Measurements from ENCODE around the gene KIRREL3. TPM values are rescaled to one million over a fixed set of nuclear protein-coding genes. Genes with fewer than 3 reads are reported as not detected.

Gene KIRREL3
- total RNA-seq, 5 donors from 2014 or later (not counting 1 experiment from before 2014, with no cell fraction given) = not detected

DNA sequence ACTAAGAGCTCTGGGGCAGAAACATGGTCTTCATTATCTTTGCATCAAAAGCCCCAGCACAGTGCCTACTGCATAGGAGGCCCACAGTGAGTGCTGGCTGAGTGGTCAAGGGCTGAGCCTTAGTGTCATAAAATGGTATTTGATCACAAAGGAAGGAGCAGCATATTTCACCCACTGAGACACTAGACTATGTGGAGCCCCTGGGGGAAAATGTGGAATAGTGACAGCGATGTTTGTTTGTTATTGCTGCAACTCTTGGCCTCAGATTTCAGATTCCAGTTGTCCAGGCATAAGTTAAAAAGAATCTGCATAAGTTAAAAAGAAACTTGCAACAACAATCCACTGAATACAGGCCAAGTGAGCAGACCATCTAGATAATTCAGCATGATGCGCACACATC, 7.0 kb downstream of the KIRREL3 start:
- no CpG with 5 or more reads among the region's 2 CpGs for WGBS (ENCODE audit: insufficient coverage)
- H3K27ac Mint-ChIP-seq = no peak overlapping the region
- H3K36me3 Mint-ChIP-seq = no peaks in the 10 kb centered on the region
- Histone ChIP-seq H3K9me3 (no peaks in the 10 kb centered on the region), H3K27ac (ENCODE audit: low read length) (no peak overlapping the region), H3K4me1 (ENCODE audit: control insufficient read depth in 1 of 2, extremely low read depth in 1 of 2, insufficient read depth in 2 of 2, low read length in 2 of 2) (peaks cover 0 to 5% of the 10 kb centered on the region in 2 experiments), H3K4me3 (ENCODE audit: control insufficient read depth in 1 of 2, extremely low read depth in 1 of 2, low read length in 1 of 2) (no peak overlapping the region), H3K27me3 (replicated peaks in 1 of 2; ENCODE audit: control insufficient read depth in 2 of 2, extremely low read depth in 1 of 2, insufficient read depth in 2 of 2, low read length in 1 of 2) (peaks cover 3 to 32% of the 10 kb centered on the region in 2 experiments), H3K36me3 (ENCODE audit: control insufficient read depth in 2 of 2, extremely low read depth in 1 of 2, insufficient read depth in 1 of 2, low read length in 1 of 2) (no peaks in the 10 kb centered on the region)
- H3K4me3 Mint-ChIP-seq = no peak overlapping the region
- CTCF ChIA-PET = interaction anchor here (0.6 to 1.0 kb wide), 2 partner anchors 113 to 707 kb away, joined by 5 to 6 read pairs; no protein-coding TSS in a partner anchor
- no peak for ATAC-seq (replicated peaks in 1 of 4)
- H3K27me3 Mint-ChIP-seq = peaks cover 37 to 46% of the 10 kb centered on the region in 2 donors
- no peak for DNase-seq
- POLR2A ChIA-PET = no interaction called here
- peaks cover 0 to 2% (median 0%) of the 10 kb centered on the region in 3 donors for H3K4me1 Mint-ChIP-seq
- no peaks in the 10 kb centered on the region for H3K9me3 Mint-ChIP-seq

DNA sequence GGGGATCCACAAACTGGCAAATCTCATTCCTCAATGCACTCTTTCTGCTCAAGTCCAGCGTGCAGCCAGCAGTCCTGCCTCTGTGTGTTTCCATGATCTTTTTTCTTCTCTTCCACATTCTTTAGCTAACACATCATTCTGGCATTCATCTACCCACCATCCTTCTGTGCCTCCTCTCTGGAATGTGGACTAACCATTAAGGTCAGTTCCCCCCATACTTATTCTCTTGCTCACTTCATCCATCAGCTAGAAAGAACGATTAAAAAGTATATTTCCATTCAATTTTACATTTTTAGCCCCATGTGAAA, 7.8 kb downstream of the KIRREL3 start:
- Mint-ChIP-seq H3K27me3 (peaks cover 37 to 46% of the 10 kb centered on the region in 2 donors), H3K4me3 (no peak overlapping the region), H3K27ac (no peak overlapping the region), H3K9me3 (no peaks in the 10 kb centered on the region), H3K36me3 (no peaks in the 10 kb centered on the region), H3K4me1 (peaks cover 0 to 2% (median 0%) of the 10 kb centered on the region in 3 donors)
- CTCF ChIA-PET = no interaction called here
- peaks cover 0 to 36% of the 10 kb centered on the region in 2 experiments for H3K27me3 ChIP-seq (replicated peaks in 1 of 2; ENCODE audit: control insufficient read depth in 2 of 2, extremely low read depth in 1 of 2, insufficient read depth in 2 of 2, low read length in 1 of 2)
- H3K4me3 ChIP-seq (ENCODE audit: control insufficient read depth in 1 of 2, extremely low read depth in 1 of 2, low read length in 1 of 2) = no peak overlapping the region
- POLR2A ChIA-PET = interaction anchor here in 1 of 2 donors (0.6 kb wide), 1 partner anchor 14 kb away, joined by 3 read pairs; no protein-coding TSS in a partner anchor
- H3K27ac ChIP-seq (ENCODE audit: low read length) = no peak overlapping the region
- whole genome bisulfite sequencing (ENCODE audit: insufficient coverage) = 0% methylated on average over 1 of the region's 2 CpGs
- no peaks in the 10 kb centered on the region for H3K9me3 ChIP-seq
- DNase-seq (no peak), ATAC-seq (replicated peaks in 1 of 4) (no peak)
- no peaks in the 10 kb centered on the region for H3K36me3 ChIP-seq (ENCODE audit: control insufficient read depth in 2 of 2, extremely low read depth in 1 of 2, insufficient read depth in 1 of 2, low read length in 1 of 2)
- peaks cover 0 to 5% of the 10 kb centered on the region in 2 experiments for H3K4me1 ChIP-seq (ENCODE audit: control insufficient read depth in 1 of 2, extremely low read depth in 1 of 2, insufficient read depth in 2 of 2, low read length in 2 of 2)

DNA sequence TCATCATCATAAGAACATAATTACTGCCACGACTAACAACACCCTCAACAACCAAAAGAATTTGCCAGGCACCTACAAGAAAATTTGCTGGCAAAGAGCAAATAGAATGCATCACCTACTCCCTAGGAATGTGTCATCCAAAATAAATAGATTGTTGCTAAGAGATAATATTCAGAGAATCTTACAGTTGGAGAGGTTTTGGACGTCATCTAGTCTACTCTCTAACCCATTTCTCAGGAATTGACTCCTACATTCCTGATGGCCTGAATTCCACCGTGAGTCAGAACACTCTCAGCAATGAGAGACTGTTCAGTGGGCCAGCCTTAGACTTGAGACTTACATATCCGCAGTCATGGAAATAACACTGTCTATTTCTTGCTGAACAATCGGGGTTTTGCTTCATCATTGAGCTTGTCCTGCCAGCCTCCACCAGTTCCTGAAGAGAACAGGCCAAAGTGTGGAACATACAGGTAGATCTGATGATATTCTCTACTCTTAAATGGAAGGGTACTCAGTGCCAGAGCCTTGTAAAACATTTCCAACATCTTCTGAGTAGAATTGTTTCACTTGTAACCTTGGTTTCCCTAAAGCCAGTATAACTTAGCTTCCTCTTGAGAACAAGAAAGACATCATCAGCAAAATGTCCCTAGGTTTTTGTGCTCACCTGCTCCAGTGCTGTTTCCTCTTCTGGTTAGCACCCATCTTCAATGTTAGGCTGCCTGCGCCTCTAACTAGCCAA, 8.3 kb downstream of the KIRREL3 start:
- Histone ChIP-seq H3K4me1 (ENCODE audit: control insufficient read depth in 1 of 2, extremely low read depth in 1 of 2, insufficient read depth in 2 of 2, low read length in 2 of 2) (peaks cover 0 to 5% of the 10 kb centered on the region in 2 experiments), H3K4me3 (ENCODE audit: control insufficient read depth in 1 of 2, extremely low read depth in 1 of 2, low read length in 1 of 2) (no peak overlapping the region), H3K27me3 (replicated peaks in 1 of 2; ENCODE audit: control insufficient read depth in 2 of 2, extremely low read depth in 1 of 2, insufficient read depth in 2 of 2, low read length in 1 of 2) (peaks cover 0 to 36% of the 10 kb centered on the region in 2 experiments), H3K9me3 (no peaks in the 10 kb centered on the region), H3K36me3 (ENCODE audit: control insufficient read depth in 2 of 2, extremely low read depth in 1 of 2, insufficient read depth in 1 of 2, low read length in 1 of 2) (no peaks in the 10 kb centered on the region), H3K27ac (ENCODE audit: low read length) (no peak overlapping the region)
- ATAC-seq (replicated peaks in 1 of 4) (no peak), DNase-seq (no peak)
- peaks cover 33 to 42% of the 10 kb centered on the region in 2 donors for H3K27me3 Mint-ChIP-seq
- CTCF ChIA-PET = no interaction called here
- POLR2A ChIA-PET = no interaction called here
- 72% methylated on average over 4 of the region's 6 CpGs for WGBS (ENCODE audit: insufficient coverage)
- no peaks in the 10 kb centered on the region for H3K36me3 Mint-ChIP-seq
- H3K9me3 Mint-ChIP-seq = no peaks in the 10 kb centered on the region
- no peak overlapping the region for H3K4me3 Mint-ChIP-seq
- H3K4me1 Mint-ChIP-seq = peaks cover 0 to 2% (median 0%) of the 10 kb centered on the region in 3 donors
- H3K27ac Mint-ChIP-seq = no peak overlapping the region

DNA sequence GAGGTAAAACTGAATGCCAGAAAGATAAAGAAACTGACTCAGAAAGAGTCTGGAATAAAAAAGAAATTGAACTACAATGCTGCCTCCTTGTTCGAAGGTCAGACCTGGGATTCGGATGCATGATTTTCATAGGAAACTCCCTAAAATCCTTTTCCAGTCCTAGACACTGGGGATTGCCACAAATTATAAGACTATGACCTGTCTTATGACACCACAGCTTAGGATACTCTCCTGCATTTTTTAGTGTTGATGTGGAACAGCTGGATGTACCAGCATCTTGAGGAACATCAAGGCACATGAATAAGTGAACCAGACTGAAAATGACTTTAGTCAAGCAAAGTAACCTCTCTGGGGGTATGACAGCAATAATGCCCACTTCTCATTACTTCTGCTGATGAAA, 9.0 kb downstream of the KIRREL3 start:
- ATAC-seq (replicated peaks in 1 of 4) = no peak
- Mint-ChIP-seq H3K27ac (no peak overlapping the region), H3K36me3 (no peaks in the 10 kb centered on the region), H3K27me3 (peaks cover 26 to 35% of the 10 kb centered on the region in 2 donors), H3K4me1 (peaks cover 0 to 2% (median 0%) of the 10 kb centered on the region in 3 donors), H3K9me3 (no peaks in the 10 kb centered on the region), H3K4me3 (no peak overlapping the region)
- Histone ChIP-seq H3K27ac (ENCODE audit: low read length) (no peak overlapping the region), H3K9me3 (no peaks in the 10 kb centered on the region), H3K36me3 (ENCODE audit: control insufficient read depth in 2 of 2, extremely low read depth in 1 of 2, insufficient read depth in 1 of 2, low read length in 1 of 2) (no peaks in the 10 kb centered on the region), H3K4me3 (ENCODE audit: control insufficient read depth in 1 of 2, extremely low read depth in 1 of 2, low read length in 1 of 2) (no peak overlapping the region), H3K27me3 (replicated peaks in 1 of 2; ENCODE audit: control insufficient read depth in 2 of 2, extremely low read depth in 1 of 2, insufficient read depth in 2 of 2, low read length in 1 of 2) (peaks cover 0 to 30% of the 10 kb centered on the region in 2 experiments), H3K4me1 (ENCODE audit: control insufficient read depth in 1 of 2, extremely low read depth in 1 of 2, insufficient read depth in 2 of 2, low read length in 2 of 2) (peaks cover 0 to 5% of the 10 kb centered on the region in 2 experiments)
- ChIA-PET CTCF (no interaction called here), POLR2A (no interaction called here)
- no CpG with 5 or more reads among the region's 2 CpGs for WGBS (ENCODE audit: insufficient coverage)
- DNase-seq = no peak

DNA sequence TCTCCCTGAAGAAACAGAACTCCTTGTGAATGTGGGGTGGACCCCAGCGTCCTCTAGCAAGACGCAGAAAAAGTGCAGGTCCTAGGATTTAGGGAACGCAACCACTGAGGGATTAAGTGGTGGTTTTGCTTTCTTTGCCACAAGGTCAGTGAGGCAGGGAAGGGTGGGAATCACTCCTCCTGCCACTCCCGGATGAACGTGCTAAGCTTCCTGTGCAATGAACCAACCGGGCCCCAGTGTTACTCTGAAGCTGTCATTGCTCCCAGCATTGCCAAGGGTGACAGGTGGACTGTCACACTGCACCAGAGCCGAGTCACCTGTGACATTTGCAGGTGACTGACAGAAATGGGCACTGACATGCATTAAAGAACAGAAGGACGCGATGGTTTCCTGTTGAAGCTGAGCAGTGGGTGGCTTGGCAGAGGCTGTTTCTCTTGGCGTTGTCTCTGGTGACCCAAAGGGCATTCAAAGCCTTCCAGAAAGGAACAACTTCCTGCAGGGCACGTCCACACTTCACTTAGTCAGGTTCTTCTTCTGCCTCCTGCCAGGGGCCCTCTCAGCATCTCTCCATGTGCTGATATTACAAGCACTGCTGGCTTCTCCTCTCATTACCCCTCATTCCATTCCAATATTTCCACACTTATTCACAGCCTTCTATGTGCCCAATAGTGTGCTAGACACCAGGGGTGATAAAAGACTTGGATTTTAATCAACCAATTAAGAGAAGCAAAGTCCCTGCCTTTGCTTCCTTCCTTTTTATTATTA, 9.7 kb downstream of the KIRREL3 start:
- Mint-ChIP-seq H3K27me3 (peaks cover 20 to 34% of the 10 kb centered on the region in 2 donors), H3K9me3 (no peaks in the 10 kb centered on the region), H3K4me3 (no peak overlapping the region), H3K36me3 (no peaks in the 10 kb centered on the region), H3K4me1 (peaks cover 0 to 2% (median 0%) of the 10 kb centered on the region in 3 donors), H3K27ac (no peak overlapping the region)
- Histone ChIP-seq H3K4me3 (ENCODE audit: control insufficient read depth in 1 of 2, extremely low read depth in 1 of 2, low read length in 1 of 2) (no peak overlapping the region), H3K4me1 (ENCODE audit: control insufficient read depth in 1 of 2, extremely low read depth in 1 of 2, insufficient read depth in 2 of 2, low read length in 2 of 2) (peaks cover 0 to 5% of the 10 kb centered on the region in 2 experiments), H3K36me3 (ENCODE audit: control insufficient read depth in 2 of 2, extremely low read depth in 1 of 2, insufficient read depth in 1 of 2, low read length in 1 of 2) (no peaks in the 10 kb centered on the region), H3K27ac (ENCODE audit: low read length) (no peak overlapping the region), H3K27me3 (replicated peaks in 1 of 2; ENCODE audit: control insufficient read depth in 2 of 2, extremely low read depth in 1 of 2, insufficient read depth in 2 of 2, low read length in 1 of 2) (peaks cover 0 to 30% of the 10 kb centered on the region in 2 experiments), H3K9me3 (no peaks in the 10 kb centered on the region)
- ChIA-PET POLR2A (interaction anchor here in 1 of 2 donors (0.5 kb wide), 1 partner anchor 60 kb away, joined by 3 read pairs; no protein-coding TSS in a partner anchor), CTCF (interaction anchor here in 1 of 2 donors (1.0 kb wide), 1 partner anchor 12 kb away, joined by 3 read pairs; no protein-coding TSS in a partner anchor)
- 46% methylated on average over 11 of the region's 11 CpGs for WGBS (ENCODE audit: insufficient coverage)
- ATAC-seq (replicated peaks in 1 of 4) (no peak), DNase-seq (no peak)

DNA sequence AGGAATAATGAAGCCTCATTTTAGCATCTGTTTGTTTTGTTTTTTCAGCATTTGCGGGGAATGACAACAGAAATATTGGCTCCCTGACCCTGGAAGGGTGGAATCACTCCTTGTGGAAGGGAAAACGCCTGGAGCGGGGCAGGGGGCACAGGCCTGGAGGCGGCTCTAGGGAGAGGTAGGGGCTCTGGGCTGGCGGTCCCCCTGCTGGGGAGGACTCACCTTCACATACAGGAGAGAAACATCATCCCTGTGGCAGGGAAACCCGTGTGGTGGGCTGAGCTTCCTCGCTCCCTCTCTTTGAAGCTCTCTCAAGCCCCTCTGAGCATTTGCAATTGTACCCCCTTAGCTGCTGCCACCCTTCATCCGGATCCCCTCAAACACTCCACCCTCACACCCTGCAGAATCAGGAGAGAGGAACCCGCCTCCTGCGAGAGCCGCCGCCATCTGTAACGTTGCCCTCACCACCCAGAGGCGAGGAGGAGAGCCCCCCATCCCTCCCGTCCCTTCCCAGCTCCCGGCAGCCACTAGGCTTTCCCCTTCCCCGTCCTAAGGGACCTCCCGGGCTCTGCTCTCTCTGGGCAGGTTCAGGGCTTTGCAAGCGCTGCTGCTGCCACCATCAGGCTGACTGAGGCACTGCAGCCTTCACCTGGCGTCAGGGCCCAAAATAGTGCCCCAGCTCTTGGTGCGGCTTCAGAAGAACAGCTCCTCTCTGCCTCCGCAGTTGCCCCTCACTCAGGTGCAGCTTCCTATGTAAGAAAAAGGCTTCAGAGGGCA, 10.4 kb downstream of the KIRREL3 start:
- H3K4me1 Mint-ChIP-seq = peaks cover 0 to 2% (median 0%) of the 10 kb centered on the region in 3 donors
- no peak overlapping the region for H3K4me3 ChIP-seq (ENCODE audit: control insufficient read depth in 1 of 2, extremely low read depth in 1 of 2, low read length in 1 of 2)
- H3K27me3 ChIP-seq (replicated peaks in 1 of 2; ENCODE audit: control insufficient read depth in 2 of 2, extremely low read depth in 1 of 2, insufficient read depth in 2 of 2, low read length in 1 of 2) = peaks cover 0 to 27% of the 10 kb centered on the region in 2 experiments
- peak in 28 of 35 experiments; percentile 2 to 56 (median 25) for DNase-seq
- ChIA-PET POLR2A (no interaction called here), CTCF (interaction anchor here in 1 of 2 donors (1.0 kb wide), 1 partner anchor 11 kb away, joined by 3 read pairs; no protein-coding TSS in a partner anchor)
- WGBS (ENCODE audit: insufficient coverage) = 17% methylated on average over 16 of the region's 22 CpGs
- ATAC-seq (replicated peaks in 1 of 4) = peak in 2 of 4 experiments; percentile 43 to 47
- no peak overlapping the region for H3K4me3 Mint-ChIP-seq
- H3K36me3 Mint-ChIP-seq = no peaks in the 10 kb centered on the region
- H3K27me3 Mint-ChIP-seq = peaks cover 22 to 37% of the 10 kb centered on the region in 2 donors
- no peak overlapping the region for H3K27ac ChIP-seq (ENCODE audit: low read length)
- H3K36me3 ChIP-seq (ENCODE audit: control insufficient read depth in 2 of 2, extremely low read depth in 1 of 2, insufficient read depth in 1 of 2, low read length in 1 of 2) = no peaks in the 10 kb centered on the region
- peaks cover 0 to 5% of the 10 kb centered on the region in 2 experiments for H3K4me1 ChIP-seq (ENCODE audit: control insufficient read depth in 1 of 2, extremely low read depth in 1 of 2, insufficient read depth in 2 of 2, low read length in 2 of 2)
- H3K9me3 ChIP-seq = no peaks in the 10 kb centered on the region
- no peaks in the 10 kb centered on the region for H3K9me3 Mint-ChIP-seq
- no peak overlapping the region for H3K27ac Mint-ChIP-seq
